K562 (cell line): ENCODE measurements around the gene TEX54. TPM values are rescaled to one million over a fixed set of nuclear protein-coding genes. Genes with fewer than 3 reads are reported as not detected.

Experiments used
- CHCHD3 ChIP-seq: fragments of 250-450 bp; sonication (Bioruptor Pico); IDR thresholded peaks from 2 replicates; pipeline ENCODE4 v2.1.2; 2022; ENCODE audit warnings: mild to moderate bottlenecking
- CUX1 ChIP-seq: fragments of 200-800 bp; sonication (Bioruptor generic); IDR thresholded peaks from 2 replicates; pipeline ENCODE4 v1.6.1; 2016; ENCODE audit warnings: missing genetic modification characterization, missing compliant biosample characterization
- KAT8 ChIP-seq: fragments of 450-650 bp; IDR thresholded peaks from 2 replicates; pipeline ENCODE4 v1.6.1; 2016; ENCODE audit warnings: low read depth, mild to moderate bottlenecking
- KLF1 ChIP-seq: fragments of 450-650 bp; IDR thresholded peaks from 2 replicates; pipeline ENCODE4 v1.6.1; 2016; ENCODE audit warnings: missing genetic modification characterization, missing compliant biosample characterization
- MCM3 ChIP-seq: fragments of 450-650 bp; IDR thresholded peaks from 2 replicates; pipeline ENCODE4 v1.6.1; 2016
- MXD1 ChIP-seq: fragments of 250-450 bp; sonication (Bioruptor Pico); IDR thresholded peaks from 2 replicates; pipeline ENCODE4 v1.8.0; 2021; ENCODE audit warnings: borderline replicate concordance, mild to moderate bottlenecking, moderate library complexity; ENCODE audit not compliant: poor library complexity, severe bottlenecking
- NCOA6 ChIP-seq: fragments of 450-650 bp; IDR thresholded peaks from 2 replicates; pipeline ENCODE4 v1.6.1; 2017; ENCODE audit warnings: mild to moderate bottlenecking
- PCBP2 ChIP-seq: fragments of 200-400 bp; formaldehyde crosslinking; IDR thresholded peaks from 2 replicates; pipeline ENCODE4 v1.6.1; 2018; ENCODE audit warnings: low read length, low read depth, mild to moderate bottlenecking, moderate library complexity; ENCODE audit not compliant: poor library complexity, severe bottlenecking
- PPARD ChIP-seq: fragments of 250-450 bp; sonication (Bioruptor Pico); IDR thresholded peaks from 2 replicates; pipeline ENCODE4 v1.8.0; 2022; ENCODE audit warnings: inconsistent platforms, mild to moderate bottlenecking, moderate library complexity
- SRSF9 ChIP-seq: fragments of 200-400 bp; formaldehyde crosslinking; IDR thresholded peaks from 2 replicates; pipeline ENCODE4 v1.6.1; 2017; ENCODE audit warnings: low read depth, low read length, borderline replicate concordance
- STAT6 ChIP-seq: sonication (generic); formaldehyde crosslinking; IDR thresholded peaks from 2 replicates; pipeline ENCODE4 v1.8.1; 2023; ENCODE audit warnings: mild to moderate bottlenecking, missing genetic modification reagents
- SUPT5H ChIP-seq: fragments of 450-650 bp; IDR thresholded peaks from 2 replicates; pipeline ENCODE4 v1.6.1; 2016
- TEAD1 ChIP-seq, 2 experiments: fragments of 450-650 bp in 1 of 2; sonication (generic) in 1 of 2; formaldehyde crosslinking; IDR thresholded peaks; 2 replicates each; pipeline versions ENCODE4 v1.4.0 to v1.8.0; 2020 to 2022; ENCODE audit warnings: mild to moderate bottlenecking in 2 of 2, missing genetic modification reagents in 1 of 2
- TFE3 ChIP-seq: fragments of 450-650 bp; formaldehyde crosslinking; IDR thresholded peaks from 2 replicates; pipeline ENCODE4 v1.4.0; 2020; ENCODE audit warnings: mild to moderate bottlenecking, mixed read lengths
- ZFX ChIP-seq: sonication (generic); formaldehyde crosslinking; IDR thresholded peaks from 2 replicates; pipeline ENCODE4 v1.8.0; 2022; ENCODE audit warnings: mild to moderate bottlenecking, missing genetic modification reagents, moderate library complexity
- ZNF398 ChIP-seq: fragments of 250-450 bp; sonication (Bioruptor Pico); IDR thresholded peaks from 2 replicates; pipeline ENCODE4 v1.8.0; 2021; ENCODE audit warnings: moderate library complexity, mild to moderate bottlenecking, inconsistent platforms
- polyA plus RNA-seq, 8 experiments: library from polyadenylated mRNA; depleted of rRNA in 4 of 8; stranded (reverse) in 5 of 8; unstranded in 3 of 8; fragments of >200 nt; fragmentation: Nextera tagmentation in 2 of 8; fragmentation: Illumina TruSeq in 1 of 8; extraction: Ambion mirVana in 2 of 8; extraction: Trizol in 1 of 8; gene quantifications; 2 replicates each; pipeline versions ENCODE4 v1.2.1 to v1.2.3, GENCODE V29; 2011 to 2014; ENCODE audit warnings: inconsistent platforms in 1 of 8, missing spikeins in 1 of 8
- total RNA-seq, 7 experiments: library from RNA; depleted of rRNA in 6 of 7; stranded (reverse); fragments of >200 nt in 6 of 7; fragmentation: Illumina TruSeq in 2 of 7; extraction: Trizol in 2 of 7; gene quantifications; 2 replicates each; pipeline versions ENCODE4 v1.2.1 to v1.2.3, GENCODE V29; 2011 to 2021; ENCODE audit warnings: low replicate concordance in 1 of 7

Gene TEX54
- total and polyA plus RNA-seq, 9 of the 15 experiments (the other 6 are each of a cell fraction or from before 2014, with no cell fraction given): not detected

GRCh38 chr11:62856333-62856895 lies 23.8 kb upstream of the TEX54 start (continued):
- 0 out of 2 replicates have a peak, but pooled peaks have one; percentile 18 for TF ChIP-seq KAT8
- TF ChIP-seq PPARD: no peak
- TF ChIP-seq NCOA6: no peak
- TF ChIP-seq MXD1: no peak
- 0 out of 2 replicates have a peak, but pooled peaks have one; percentile 12 for TF ChIP-seq KLF1 (tag)
- no peak for TF ChIP-seq STAT6
- no peak; a peak in 1 of 4 replicates for TF ChIP-seq TEAD1 (CRISPR knock-in tag; IDR thresholded peaks at IDR 0.05)
- TF ChIP-seq CHCHD3 (CRISPR knock-in tag): no peak
- no peak for TF ChIP-seq PCBP2
- no peak for TF ChIP-seq ZNF398
- no peak for TF ChIP-seq CUX1 (CRISPR knock-in tag)
- TF ChIP-seq SRSF9: no peak
- TF ChIP-seq ZFX: peak; percentile 14; the same call in 1 of the 2 replicates
- no peak for TF ChIP-seq TFE3
- no peak for TF ChIP-seq MCM3
- TF ChIP-seq SUPT5H: no peak
